Bone marrow (tissue), 2 donors: Measurements from ENCODE around the gene NEMP2.

Source experiments
- DNase-seq, 2 donors: peaks; one replicate each; lab custom pipeline; 2025; lab: John Stamatoyannopoulos, UW

The NEMP2 gene

GRCh38 chr2:190554357-190555006, 20.0 kb upstream of the NEMP2 start:
- no peak for DNase-seq

- DNase-seq, result no peak
These were observed 18.7 kb upstream of the NEMP2 start for GRCh38 chr2:190553254-190553653.

- peak in 1 of 2 donors; percentile 40 for DNase-seq
These were observed 17.4 kb upstream of the NEMP2 start for GRCh38 chr2:190551928-190552327.

- DNase-seq, result no peak
These were observed 15.6 kb upstream of the NEMP2 start for GRCh38 chr2:190550137-190550536.

GRCh38 chr2:190547886-190548285, 13.4 kb upstream of the NEMP2 start:
- no peak for DNase-seq

- DNase-seq, result no peak
These were observed 12.2 kb upstream of the NEMP2 start for GRCh38 chr2:190546734-190547133.

GRCh38 chr2:190545555-190546385, 11.2 kb upstream of the NEMP2 start:
- DNase-seq, result no peak

GRCh38 chr2:190545093-190545492, 10.6 kb upstream of the NEMP2 start:
- no peak for DNase-seq

GRCh38 chr2:190540048-190540447, 5.5 kb upstream of the NEMP2 start:
- no peak for DNase-seq

- DNase-seq, result no peak
These were observed 3.7 kb upstream of the NEMP2 start for GRCh38 chr2:190538201-190538600.

- DNase-seq, result no peak
These were observed 3.2 kb upstream of the NEMP2 start for GRCh38 chr2:190537765-190538164.

GRCh38 chr2:190535586-190535985, 1.1 kb upstream of the NEMP2 start:
- DNase-seq, result no peak

GRCh38 chr2:190535121-190535439, 558 bp upstream of the NEMP2 start:
- no peak for DNase-seq

- no peak for DNase-seq
These were observed 583 bp downstream of the NEMP2 start for GRCh38 chr2:190533968-190534309.

- no peak for DNase-seq
These were observed 1.2 kb downstream of the NEMP2 start for GRCh38 chr2:190533175-190533967.

- peak in 1 of 2 donors; percentile 72 for DNase-seq
These were observed 1.9 kb downstream of the NEMP2 start for GRCh38 chr2:190532581-190532980.

- DNase-seq, result no peak
These were observed 4.1 kb downstream of the NEMP2 start for GRCh38 chr2:190530248-190530900.

GRCh38 chr2:190529486-190530247, 4.9 kb downstream of the NEMP2 start:
- DNase-seq, result peak in 1 of 2 donors; percentile 77

GRCh38 chr2:190528521-190529001, 6.0 kb downstream of the NEMP2 start:
- no peak for DNase-seq

GRCh38 chr2:190527918-190528317, 6.6 kb downstream of the NEMP2 start:
- no peak for DNase-seq

GRCh38 chr2:190527214-190527613, 7.3 kb downstream of the NEMP2 start:
- no peak for DNase-seq
